ENCODE measurements around the gene COQ9.
A peak's percentile ranks its signal among the peaks of the same experiment; 100 is the strongest.

Gene COQ9

DNA sequence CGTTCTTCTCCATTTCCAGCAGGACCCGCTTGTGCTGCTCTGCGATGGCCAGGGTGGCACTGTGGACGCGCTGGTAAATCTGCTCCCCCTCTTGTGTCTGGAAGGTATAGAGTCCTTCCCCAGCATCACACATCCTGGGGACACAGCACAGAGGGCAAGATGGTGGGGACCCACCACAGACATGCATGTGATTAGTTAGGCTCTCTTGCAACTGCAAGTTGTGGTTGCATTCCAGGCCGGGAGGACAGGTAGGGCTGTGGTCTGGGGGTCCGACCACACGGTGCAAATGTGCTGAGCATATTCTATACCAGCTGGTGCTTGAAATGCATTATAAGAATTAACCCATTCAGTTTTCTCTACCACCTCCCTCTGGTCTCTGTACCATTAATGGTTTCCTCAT, 26.6 kb downstream of the COQ9 start:
- no peak for DNase-seq

DNA sequence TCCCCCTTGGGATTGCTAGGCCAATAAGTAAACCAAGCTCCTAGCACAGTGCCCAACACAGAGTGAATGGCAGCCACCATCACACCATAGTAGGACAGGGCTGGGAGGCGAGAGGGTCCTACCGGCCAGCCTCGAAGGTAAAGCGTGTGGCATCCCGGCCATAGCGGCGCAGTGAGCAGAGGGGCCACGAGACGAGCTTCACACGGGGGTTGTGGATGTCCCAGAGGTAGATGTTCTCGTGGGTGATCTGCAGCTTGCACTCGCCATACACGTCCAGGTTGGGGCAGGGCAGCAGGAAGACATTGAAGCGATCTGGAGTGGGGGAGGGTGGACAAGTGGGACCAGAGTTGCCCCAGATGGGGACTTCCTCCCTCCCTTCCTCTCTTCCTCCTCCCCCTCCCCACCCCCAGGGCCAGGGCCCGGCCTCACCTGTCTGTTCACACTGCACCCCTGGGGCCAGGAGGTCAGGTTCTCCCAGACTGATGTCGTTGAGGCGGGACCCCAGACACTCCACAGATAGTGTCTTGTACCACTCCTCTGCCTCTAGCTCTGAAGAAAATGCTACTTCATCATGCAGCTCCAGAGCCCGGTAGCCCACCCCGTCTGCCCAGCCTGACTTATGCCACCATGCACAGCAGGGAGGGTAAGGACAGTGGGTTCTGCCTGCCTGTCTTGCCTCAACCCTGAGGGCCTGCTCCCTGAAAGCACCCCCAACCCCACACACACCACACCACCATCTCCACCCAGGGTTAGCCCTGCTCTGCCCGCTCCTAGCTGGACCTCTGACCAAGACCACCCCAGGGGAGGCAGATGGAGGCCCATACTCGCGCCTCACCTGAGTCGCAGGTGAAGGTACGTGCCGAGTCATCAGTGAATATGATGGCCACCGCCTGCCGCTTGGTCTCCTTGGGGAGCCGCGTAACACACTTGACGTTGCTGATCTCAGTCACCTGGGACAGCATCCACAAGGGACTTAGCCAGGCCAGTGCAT, 27.7 kb downstream of the COQ9 start:
- no peak for DNase-seq

DNA sequence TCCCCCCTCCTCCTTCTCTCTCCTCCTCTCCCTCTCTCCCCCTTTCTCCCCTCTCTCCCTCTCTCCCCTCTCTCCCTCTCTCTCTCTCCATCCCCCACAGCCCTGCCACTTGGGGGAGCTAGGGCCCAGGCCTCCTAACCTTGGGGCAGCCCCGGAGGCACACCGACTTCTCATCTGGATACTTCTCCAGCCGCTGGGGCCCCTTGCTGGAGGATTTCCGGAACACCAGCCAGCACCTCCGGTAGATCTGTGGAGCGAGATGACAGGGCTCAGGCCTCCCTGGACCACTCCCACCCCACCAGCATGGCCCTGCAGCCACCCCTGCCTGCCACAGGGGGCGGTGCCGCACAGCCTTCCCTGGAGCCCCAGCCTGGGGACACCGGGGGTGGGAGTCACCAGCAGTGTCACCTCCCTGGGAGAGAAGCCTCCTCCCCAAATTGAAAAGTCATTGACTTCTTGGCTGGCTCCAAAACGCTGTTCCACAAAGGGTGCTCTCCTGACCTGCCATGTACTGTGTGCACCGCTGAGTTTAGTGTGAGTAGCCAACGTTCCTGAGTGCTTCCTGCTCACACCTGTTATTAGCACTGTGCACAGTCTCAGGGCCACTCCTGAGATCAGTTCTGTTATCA, 28.5 kb downstream of the COQ9 start:
- peak; percentile 90 for DNase-seq

DNA sequence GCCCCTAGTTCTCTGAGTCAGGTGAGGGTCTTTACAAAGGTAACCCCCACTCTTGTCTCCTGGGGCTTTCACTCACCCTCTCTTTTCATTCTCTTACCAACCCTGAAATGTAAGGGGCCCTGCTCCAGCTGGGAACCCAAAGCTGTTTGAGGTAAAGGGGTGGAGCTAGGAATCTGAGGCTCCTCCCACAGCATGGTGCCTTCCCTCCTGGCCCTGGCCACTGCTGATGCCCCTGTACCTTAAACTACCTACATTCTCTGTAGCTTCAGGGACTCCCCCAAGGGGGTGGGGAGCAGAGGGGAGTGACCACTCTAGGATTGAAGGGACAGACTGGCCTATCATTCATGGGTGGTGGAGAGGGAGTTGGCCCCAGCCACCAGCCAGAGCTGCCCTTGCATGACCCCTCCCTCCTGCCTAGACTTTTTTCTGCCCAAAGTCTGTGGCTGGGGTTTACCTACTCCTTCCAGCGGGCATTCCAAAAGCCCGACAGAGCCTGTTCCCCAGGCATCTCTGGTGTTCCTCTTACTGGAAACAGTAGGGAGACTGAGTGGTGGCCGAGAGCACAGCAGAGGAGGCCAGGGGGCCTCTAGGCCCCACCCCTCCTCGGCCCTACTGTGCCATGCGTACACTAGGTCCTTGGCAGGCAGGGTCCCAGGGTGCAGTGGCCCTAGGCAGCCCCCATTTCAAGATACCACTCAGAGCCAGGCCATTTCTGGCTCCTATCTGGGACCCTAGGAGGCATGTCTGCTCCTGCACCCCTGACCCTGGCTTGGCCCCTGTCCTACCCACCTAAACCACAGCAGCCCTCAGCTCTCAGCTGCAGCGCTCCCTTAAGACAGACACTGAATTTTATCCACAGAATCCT, 29.5 kb downstream of the COQ9 start:
- peak; percentile 36 for DNase-seq

DNA sequence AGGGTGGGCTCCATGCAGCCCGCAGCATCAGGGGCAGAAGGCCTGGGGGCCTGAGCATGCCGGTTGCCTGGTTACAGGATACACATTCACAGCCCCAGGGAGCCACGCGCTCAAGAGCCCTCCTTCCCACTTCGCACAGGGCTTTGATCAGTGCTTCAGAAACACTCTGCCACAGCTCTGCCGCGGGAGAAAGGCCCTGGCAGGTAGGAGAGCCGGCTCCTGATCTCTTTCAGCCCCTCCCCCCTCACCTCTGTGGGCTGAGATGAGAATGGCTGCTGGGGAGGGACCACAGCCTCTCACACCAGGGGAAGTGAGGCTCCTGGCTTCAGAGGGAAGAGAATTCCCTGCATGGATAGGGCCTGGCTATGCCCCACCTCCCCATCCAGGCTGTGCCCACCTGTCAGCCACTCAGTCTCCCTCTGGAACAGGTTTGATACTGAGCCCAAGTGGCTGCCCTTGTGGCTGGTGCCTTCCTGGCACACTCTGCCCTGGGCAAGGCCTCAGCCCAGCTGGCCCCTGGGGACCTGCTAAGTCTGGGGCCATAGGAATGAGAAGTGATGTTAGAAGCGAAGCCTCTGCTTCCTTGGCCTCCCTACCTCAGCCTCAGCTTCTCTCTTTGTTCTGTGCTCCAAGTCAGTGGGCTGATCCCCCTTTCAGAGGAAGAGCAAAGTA, 30.4 kb downstream of the COQ9 start:
- DNase-seq: no peak

DNA sequence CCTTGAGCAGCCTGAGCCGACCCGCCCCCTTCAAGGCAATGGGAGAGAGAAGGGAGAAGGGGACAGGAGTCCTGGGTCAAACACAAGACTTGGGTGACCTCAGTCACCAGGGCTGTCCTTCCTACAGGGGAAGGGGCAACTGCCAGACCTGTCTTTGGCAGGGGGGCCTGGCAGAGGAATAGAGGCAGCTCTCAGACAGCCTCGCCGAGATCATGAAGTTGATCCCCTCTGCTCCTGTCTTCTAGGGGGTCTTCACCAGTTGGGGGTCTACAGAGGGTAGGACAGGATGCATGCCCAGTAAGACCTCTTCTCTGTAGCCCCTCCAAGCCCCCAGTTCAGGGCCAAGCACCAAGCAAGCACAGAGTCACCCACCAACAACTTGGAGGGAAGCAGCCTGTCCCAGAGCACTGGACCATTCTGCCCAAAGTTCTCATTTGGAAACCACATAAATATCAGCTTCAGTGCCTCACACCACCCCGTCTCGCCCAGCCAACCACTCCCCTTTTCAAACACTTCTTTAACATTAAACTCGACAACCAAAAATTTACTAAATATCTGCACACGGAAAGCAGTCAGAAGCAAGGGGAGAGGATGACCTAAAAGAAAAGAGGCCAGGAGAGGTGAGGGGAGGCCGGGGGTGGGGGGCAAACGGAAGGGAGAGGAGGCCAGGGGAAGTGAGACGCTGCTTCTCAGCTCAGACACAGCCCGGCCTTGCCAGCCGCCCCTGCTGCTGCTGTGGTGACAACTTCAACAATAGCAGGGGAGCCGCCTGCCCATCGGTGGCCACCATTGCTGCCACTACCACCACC, 31.3 kb downstream of the COQ9 start:
- no peak for DNase-seq

DNA sequence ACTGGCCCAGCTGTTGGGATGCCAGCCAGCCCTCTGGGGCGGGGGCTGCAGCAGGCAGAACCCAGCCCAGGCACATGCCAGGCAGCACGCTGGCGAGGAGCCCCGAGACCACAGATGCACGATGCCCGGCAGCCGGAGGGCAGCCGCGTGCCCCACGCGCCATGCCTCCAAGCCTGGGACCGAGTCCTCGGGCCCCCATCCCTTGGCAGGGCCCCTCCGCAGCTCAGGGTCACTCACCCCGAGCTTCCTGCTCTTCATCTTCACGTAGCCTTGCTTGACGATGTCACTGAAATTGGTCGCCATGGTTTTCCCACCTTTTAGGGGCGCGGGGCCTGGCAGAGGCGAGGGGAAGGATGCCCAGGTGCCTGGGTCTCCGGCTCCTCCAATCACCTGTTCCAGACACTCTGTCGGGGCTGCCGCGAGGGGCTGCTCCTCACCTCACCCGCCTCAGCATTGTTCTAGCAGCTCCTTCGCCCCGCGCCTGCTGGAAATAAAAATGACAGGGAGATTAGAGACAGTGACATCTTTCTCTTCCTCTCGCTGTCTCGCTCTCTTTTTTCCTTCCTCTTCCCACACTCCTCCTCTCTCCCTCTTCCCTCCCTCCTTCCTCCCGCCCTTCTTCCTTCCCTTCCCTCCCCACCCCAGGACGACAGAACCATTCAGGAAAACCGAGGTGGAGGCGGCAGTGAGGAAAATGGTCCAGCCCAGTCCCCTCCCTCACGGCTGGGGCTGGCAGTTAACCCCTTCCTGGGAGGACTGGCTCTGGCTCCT, 32.1 kb downstream of the COQ9 start:
- DNase-seq: no peak

DNA sequence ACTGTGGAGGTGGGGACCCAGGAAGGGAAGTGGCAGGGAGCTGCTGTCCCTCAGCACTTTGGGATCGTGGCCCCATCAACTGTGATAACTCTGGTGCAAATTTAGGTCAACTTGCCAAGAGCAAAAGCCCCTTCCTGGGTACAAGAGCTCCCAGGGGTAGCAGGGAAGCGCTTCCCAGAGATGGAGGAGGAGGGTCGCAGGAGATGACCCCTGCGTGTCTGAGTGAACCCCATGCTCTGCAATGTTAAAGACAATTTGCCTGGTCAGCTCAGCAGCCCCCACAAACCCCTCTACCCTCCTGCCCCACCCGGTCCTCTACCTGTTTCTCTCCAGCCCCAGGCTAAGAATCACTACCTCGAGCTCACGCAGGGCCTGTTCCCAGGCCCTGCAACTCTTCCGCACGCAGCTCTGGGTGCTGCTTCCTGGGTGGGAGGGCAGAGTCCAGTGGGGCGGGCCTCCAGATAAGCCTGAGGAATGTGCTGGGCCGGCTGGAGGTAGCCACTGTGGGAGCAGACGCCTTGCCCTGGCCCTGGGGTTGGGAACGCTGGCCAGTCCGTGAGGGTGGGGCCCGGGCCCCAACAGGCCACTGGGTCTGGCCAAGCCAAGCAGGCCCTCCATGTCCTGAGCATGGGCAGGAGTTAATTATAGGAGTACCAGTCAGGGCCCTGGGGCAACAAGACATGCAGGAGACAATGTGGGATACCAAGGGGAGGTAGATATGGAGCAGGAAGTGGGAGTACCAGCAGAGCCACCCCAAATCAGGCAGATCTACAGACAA, 32.9 kb downstream of the COQ9 start:
- no peak for DNase-seq

DNA sequence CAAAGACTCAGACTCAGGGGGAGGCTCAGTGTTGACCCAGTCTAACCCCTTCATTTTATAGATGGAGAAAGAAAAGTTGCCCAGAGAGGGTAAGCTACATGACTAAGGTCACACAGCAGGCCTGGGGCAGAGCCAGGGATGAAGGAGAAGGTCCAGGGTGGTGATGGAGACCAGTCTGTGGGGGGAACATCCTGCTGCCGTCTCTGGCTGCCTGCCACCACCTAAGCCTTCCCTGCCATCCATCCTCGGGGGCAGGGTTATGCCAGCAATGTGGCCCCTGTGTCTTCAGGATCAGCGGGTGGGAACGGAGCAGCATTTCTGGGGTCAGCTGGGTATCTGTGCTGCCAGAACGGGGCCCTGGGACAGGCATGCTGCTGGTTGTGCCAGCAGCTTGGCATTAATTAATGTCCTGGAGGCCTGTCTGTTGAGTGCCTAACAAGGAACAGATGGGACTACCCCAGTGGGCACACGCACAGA, 33.5 kb downstream of the COQ9 start:
- DNase-seq: no peak

DNA sequence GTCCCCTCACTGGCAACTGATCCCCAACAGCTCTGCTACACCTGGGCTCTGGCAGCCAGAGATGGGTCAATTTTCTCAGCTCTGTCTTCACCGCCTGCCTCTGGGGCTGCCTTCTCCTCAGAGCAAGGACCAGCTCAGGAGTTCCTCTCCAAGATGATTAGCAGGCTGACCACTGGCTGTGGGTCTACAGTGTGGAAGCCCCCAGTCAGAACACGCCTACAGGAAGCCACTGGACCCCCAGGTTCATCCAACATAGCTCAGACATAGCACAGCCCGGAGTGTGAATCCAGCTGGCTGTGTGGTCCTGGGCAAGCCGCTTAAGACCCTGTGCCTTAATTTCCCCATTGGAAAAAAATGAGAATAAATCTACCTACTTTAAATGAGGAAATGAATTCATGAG, 34.1 kb downstream of the COQ9 start:
- no peak for DNase-seq

DNA sequence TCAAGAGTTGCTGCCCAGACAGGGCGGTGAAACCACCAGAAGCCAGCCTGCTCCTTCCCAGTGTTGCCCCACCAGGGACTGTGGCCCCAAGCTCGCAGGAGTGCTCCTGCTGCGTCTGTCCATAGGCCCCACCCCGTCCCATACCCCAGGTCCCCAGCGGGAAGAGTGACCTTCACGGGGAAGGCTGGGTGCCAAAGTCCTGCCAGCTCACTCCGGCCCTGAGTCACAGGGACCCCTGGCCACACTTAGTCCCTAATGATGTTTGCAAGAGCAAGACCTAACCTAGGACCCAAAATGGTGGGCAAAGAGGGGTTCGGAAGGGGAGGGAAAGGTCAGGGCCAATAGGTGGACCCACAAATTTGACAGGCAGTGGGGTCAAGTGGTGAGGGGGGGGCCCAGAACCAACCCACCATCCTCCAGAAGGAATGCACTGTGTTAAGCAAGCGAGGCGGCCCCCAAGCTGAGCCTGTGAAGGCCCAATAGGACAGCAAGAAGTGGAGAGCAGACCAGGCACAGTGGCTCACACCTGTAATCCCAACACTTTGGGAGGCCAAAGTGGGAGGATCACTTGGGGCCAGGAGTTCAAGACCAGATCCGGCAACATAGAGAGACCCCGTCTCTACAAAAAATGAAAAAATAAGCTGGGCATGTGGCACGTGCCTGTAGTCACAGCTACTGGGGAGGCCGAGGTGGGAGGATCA, 35.7 kb downstream of the COQ9 start:
- DNase-seq: no peak

DNA sequence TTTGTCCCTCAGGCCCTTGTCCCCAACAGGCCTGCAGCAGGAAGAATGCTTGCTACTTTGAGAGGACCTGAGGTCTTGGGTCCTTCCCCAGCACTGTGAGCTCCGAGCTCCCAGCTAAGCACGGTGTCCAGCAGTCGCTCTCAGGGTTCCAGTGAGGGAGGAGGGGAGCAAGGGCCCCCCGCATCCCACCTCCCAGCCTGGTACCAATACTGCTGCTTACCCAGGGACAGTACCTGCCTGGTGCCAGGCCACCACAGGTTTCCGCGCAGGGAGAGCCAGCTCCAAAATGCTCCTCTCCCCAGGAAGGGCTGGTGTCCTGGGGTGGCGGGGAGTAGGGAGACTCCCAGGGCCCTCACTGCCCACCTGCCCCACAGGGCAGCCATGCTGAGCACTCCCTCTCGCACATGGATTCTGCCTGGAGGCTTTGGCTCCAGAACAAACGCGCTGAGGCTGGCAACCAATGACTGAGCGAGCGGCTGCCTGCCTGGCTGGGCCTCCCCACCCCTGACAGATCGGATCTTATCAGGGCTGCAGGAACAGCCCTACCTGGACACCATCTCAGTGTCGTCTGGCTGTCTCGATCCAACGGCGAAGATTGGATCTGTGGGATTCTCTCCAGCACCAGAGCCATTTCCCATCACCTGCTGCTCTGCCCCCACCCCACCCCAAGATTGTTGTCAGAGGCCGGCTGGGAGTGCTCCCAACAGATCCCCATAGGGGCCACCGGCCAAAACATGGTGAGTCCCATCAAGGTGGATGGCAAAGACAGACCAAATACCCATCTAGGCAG, 36.6 kb downstream of the COQ9 start:
- DNase-seq: no peak

DNA sequence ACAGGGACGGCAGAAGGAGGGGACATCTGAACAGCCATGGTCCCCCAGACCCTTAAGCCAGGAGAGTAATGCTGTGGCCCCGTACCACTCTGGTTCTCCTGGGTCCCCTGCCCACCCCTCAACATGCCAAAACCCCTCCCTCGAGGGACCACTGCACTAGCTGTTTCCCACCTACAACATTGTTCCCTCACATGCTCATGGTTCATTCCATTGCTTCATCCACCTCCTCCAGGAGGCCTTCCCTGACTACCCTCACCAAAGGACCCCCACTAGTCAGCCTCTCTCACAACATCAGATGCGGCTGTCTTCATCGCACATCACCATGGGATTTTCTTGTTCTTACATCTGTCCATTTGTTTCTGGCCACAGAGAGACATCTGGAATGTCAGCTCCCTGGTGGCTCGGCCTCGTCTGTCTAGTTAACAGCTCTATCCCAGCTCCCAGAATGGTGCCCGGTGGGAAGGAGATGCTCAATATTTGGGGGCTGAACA, 37.3 kb downstream of the COQ9 start:
- no peak for DNase-seq

DNA sequence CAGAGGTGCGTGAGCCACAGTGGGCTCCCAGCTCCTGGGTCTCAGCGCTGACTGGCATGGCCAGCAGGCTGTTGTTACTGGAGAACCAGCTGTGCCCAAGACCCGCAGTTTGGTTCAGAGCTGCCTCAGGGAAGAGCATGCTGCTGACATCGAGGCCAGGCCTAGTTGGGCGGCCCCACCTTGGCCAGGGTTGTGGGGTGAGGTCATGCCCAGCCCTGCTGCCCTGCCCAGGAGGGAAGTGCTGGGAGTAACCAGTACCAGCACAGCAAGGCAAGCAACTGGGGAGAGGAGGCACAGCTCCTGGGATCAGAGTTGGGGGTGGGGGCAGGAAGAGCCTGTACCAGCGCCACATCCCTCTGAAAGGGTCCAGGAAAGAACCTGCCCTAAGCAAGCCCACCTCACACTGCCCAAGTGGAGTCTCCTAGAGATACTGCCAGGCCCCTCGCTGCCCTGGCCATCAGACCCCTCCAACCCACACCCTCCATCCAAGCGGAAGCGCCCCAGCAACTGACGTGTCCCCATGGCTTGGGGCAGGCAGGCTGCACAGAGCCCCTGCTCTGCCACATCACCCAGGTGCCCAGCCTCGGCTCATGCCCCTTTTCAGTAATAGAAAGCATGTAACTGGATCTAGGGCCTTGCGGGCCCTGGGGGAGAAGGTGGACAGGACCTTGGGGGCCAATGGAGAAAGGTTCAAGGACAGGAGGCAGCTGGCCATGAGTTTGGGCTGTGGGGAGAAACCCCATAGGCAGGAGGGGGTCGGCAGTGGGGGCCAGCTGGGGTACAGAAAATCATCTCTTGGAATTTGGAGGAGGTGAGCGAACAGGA, 38.0 kb downstream of the COQ9 start:
- DNase-seq: no peak

DNA sequence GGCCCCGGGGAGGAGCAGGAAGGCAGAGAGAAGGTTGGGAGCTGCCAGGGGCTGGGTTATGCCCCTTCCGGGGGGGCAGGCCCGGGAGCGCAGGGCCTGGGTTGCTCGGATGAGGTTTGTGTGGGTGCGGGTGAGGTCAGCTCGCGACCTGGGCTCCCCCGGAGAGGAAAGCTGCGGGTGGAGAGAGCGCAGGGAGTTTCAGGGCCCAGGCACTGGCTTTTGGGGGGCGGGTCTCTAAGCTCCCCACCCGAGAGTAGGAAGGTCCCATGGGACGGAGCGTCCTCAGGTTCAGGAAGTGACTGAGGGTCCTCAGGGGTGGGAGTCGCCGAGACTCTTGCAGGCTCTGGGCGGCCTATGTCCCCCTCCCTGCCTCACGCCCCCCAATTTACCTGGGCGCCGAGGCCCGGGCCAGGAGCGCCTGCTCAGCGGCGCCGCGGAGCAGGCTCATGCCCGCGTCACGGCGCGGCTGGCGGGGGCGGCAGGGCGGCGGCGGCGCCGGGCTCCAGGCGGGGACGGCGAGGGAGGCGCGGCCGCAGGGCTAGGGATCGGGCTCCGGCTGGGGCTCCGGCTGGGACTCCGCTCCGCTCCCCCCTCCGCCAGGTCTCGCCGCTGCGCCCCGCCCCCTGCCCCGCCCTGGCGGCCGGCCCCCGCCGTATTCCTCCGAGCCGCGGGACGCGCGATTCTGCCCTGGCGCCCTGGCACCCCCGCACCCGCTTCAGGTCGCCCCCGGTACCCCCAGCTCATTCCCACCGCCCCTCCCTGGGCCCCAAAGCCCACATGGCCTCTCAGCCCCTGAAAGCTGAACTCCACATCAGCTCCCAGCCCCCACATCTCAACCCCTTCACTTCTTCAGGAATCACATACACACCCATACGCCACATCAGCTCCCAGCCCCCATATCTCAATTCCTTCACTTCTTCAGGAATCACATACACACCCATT, 38.9 kb downstream of the COQ9 start, which contains the start of gene DOK4:
DOK4 (minus strand) TSS at position 578 of the 942 bp plus-strand sequence. CDS start 6,986 bp downstream, outside the sequence.
- peak; percentile 88 for DNase-seq
